HG03135 (cell line): Measurements from ENCODE around the gene SMG1.

Experiments
- ATAC-seq: cut with Tn5 transposase; IDR thresholded peaks from one replicate; pipeline ENCODE4 v1.9.1; 2021; ENCODE audit warnings: mild to moderate bottlenecking, moderate library complexity; ENCODE audit not compliant: unreplicated experiment

SMG1 gene

DNA sequence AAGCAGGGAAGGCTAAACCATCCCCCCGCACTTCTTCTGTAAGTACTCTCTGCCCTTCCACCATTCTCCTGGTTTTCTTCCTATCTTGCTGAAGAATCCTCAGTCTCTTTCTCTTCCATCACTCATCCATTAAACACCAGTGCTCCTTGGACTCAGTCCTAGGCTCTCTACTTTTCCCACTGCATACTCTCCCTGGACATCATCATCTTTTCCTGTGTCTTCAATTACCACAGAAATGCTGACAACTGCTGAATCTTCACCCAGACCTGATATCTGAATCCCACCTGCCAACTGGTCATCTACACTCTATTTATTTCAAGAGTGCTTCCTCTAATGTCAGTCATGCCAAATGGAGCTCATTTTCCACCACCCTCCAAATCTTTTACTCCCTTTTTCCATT lies 71.0 kb downstream of the SMG1 start:
- no peak for ATAC-seq

DNA sequence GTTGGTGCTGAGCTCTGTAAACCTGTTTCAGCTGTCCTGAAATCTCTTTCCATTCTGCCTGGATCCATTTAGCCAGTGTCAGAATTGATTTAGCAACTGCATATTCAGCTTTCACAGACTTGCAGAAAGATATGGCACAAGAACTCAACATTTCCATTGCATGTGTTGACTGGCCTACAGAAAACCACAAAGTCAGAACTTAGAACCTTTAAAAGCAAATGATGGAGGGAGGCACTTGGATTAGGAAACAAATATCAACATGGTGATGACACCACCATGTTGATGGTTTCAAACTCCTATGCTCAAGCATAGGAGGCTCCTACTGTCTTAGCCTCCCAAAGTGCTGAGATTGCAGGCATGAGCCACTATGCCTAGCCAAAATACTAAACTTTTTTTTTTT lies 72.5 kb downstream of the SMG1 start:
- no peak for ATAC-seq

DNA sequence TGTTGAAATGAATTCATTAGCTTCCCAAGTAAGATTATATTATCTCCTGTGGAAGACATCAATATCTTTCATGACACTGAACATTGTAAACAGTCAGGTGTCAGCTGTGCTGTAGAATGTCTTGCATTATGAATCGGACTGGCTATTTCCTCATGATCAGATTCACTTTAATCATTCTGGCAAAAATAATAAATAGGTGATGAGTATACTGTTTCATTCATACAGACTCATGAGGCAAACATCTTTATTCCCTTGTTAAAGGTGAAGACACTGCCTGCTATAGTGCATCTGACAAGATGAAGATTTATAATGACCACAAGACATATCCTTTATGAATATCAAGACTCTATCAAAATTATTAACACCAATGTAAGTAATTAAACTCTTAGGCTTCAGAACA lies 73.6 kb downstream of the SMG1 start:
- no peak for ATAC-seq

DNA sequence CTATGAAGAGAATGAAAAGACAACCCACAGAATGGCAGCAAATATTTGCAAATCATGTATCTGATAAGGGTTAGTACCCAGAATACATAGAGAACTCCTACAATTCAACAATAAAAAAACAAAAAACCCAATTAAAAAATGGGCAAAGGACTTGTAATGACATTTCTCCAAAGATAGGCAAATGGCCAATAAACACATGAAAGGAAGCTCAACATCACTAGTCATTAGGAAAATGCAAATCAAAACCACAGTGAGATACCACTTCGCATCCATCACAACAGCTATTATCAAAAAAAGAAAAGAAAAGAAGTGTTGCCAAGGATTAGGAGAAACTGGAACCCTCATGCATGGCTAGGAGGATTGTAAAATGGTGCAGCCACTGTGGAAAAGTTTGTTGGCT lies 79.8 kb downstream of the SMG1 start:
- ATAC-seq = no peak

DNA sequence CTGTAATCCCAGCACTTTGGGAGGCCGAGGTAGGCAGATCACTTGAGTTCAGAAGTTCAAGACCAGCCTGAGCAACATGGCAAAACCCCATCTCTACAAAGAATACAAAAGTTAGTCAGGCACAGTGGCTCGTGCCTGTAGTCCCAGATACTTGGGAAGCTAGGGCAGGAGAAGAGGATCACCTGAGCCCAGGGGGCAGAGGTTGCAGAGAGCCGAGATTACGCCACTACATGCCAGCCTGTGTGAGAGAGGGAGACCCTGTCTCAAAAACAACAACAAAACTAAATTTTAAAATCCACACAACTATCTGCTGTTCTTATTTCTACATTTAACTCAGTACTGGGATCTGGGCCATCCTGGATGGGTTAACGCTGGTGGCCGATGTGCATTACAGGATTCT lies 83.6 kb downstream of the SMG1 start:
- no peak for ATAC-seq

DNA sequence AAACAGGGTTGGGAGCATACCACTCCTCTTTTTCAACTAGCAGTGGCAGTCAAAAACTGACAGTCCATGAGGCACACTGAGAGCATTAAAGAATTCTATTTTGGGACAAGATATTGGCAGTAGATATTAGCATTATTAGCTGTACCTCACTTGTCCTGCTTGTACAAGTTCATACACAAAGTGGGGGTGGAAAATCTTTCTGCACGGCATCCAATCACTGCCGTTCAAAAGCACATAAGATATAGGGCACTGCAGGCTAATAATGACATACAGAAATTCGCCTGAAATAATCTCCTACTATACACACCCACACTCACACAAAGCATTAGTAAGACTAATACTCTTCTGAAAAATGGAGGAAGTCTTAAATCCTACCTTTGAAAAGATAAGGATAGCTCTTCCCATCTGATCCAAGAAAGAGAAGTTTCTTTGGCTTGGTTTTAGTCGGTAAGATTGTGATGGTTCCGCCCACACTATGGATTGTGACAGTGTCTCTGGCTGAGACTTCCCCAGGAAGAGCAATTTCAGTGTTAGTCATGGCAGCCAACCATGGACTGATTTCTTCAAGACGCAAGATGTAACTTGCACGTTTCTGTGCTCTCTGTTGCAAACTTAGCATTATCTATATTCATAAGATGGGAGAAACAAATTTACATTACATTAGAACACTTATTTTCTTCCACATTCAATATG lies 84.2 kb downstream of the SMG1 start:
- no peak for ATAC-seq

DNA sequence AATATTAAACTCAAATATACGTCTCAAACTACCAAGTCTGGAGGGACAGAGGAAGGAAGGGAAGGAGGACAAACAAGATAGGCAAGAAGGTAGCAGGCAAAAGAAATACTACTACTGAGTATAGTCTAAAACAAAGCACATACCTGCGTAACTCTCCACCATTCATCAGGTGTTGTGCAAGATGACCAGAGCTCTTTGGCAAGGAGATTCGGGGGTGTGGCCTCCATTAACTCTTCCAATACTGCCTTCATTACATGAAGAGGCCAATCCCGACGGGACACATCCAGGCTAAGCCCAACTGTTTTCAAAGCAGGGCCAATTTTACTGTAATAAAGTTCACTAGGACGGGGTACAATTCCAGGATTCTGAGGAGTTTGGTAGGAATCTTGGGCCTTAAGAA lies 86.7 kb downstream of the SMG1 start:
- ATAC-seq = no peak

DNA sequence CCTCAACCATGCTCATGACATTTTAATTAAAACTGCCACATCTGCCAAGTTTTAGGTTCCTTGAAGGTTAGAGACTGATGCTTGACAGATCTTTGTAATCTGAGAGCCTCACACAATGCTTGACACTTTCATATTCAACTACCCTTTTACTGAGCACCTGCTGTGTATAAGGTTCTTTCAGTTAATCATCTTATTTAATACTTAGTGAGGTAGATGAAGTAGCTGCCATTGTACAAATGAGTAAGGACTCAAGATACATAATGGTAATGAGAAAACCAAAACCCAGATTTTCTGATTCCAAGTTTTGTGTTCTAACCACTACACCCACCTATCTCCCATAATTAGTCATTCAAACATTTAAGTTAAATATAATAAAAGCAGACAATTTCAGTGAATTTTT lies 89.5 kb downstream of the SMG1 start:
- ATAC-seq = no peak

DNA sequence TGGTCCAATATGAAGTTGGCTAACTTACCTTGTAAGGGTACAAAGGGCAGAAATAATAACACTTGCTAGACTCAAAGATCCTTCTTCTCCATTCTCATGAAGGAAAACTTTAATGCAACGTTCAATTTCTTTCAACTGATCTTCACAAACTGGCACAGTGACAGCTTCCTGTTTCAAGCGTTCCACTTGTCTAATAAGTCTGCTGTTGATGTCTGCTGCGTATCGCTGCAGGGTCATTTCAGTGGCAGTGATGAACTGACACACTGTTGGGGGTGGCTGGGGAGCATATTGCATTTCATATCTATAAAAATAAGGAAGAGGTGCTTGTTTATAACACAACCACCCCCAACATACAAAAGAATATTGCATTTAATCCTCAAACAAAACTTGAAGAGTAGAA lies 91.3 kb downstream of the SMG1 start:
- ATAC-seq = no peak

DNA sequence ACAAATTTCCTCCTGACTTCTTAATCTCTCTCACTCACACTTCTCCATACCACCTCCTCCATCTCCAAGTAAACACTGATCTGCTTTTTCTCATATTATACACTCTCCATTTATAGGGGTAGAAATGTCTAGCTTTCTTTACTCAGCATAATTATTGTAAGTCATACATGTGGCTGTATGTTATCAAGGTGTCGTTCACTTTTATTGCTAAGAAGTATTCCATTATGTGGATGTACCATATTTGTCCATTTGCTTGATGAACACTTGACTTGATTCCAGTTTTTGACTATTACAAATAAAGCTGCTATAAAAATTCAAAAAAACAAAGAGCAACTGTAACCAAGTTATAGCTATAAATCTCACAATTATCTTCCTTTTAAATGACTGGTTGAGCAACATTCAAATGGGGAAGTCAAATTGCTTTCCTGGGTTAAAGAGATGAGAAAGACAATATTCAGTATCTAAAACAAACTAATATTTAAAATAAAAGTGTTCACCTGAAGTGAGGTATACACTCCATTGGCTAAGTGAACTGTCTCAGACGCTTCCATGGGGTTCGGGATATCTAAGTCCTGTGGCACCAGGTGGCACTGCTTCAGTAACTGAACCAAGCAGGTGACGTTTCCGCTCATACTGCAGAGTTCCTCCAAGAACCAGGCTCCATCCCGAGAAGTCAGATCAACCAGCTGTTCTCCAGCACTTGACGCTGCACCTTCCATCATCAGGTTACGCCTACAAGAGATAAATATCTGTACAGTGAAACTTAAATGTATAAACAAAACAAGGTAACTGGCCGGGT lies 92.3 kb downstream of the SMG1 start:
- no peak for ATAC-seq

DNA sequence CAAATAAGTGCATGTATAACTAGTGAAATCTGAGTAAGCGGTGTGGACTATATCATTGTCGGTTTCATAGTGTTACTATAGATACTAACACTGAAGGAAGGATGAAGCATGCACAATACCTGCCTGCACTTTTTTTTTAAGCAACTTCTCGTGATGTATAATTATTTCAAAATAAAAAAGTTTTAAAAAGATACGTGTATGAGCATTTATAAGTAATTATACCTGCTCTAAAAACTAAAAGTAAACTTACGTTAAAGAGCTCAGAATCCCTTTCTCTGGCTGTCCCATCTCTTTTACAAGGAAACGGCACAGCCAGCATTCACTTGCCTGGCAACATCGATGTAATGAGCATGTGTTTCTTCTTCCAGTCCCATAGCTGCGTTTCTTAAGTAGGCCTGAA lies 93.6 kb downstream of the SMG1 start:
- ATAC-seq = no peak

DNA sequence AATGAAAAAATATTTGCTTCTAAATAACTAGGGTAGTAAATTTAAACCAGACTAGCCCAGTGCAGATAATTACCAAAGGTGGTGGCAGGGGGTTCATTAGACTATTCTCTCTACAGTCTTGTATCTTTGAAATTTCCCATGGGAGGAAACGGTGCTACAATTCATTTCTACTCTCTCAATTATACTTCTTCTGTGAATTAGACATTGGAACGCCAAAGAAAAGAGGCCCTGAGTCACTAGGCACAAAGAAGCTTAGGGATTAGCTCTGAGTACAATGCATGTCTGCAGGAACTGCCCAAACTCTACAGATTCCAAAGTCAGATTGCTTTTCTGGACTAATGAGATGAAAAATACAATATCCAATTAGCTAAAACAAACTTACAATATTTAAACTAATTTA lies 94.2 kb downstream of the SMG1 start:
- no peak for ATAC-seq

DNA sequence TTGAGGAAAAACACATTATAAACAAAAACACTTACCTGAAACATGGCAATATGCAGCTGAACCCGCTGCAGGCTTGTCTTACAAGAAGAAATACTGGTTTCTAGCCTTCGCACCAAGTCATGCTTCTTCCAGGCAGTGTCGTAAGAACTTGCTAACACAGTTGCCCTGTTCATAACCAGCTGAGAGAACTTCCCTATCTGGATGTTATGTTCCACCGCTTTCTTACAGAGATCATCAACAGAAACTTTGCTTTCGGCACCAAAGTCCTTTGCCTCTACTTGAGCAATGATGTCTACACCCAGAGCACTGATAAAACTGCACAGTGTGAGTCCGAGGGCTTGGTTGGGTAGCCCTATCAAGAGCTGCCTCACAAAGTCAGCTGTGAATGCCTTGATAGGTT lies 97.0 kb downstream of the SMG1 start:
- no peak for ATAC-seq

DNA sequence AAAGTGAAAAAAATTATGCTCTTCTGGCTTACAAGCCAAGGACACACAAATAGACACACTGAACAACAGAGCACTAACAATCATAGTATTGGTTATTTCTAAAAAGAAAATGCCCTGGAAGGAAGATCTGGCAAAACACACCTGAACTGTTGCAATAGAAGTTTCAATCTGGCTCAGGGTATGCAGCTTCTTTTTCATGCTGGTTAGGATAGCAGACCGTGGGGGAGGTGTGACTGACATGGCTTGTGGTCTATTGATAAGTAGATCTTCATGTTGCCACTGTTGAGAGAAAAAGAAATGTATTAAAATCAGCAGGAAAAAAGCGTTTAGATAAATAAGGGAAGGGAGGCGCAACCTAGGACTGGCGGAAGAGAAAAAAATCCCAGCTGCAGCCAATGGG lies 98.3 kb downstream of the SMG1 start:
- ATAC-seq = no peak

DNA sequence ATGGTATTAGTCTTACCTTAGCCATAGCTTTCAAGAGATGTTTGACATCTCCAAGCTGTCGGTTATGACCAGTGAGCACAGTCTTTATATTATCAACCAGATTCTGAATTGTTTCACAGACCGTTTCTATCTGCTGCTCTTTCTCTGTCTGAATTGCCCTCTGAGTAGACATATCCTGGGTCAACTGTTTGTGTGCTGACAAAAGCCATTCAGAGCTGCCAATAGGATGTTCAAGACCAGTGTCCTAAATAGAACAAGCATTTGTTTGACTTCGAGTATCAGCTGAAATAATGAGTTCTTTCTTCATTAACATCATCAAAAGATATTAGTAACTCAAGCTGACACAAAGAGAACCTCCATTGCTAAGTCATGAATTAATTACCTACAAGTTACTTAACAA lies 109.9 kb downstream of the SMG1 start:
- ATAC-seq = no peak

DNA sequence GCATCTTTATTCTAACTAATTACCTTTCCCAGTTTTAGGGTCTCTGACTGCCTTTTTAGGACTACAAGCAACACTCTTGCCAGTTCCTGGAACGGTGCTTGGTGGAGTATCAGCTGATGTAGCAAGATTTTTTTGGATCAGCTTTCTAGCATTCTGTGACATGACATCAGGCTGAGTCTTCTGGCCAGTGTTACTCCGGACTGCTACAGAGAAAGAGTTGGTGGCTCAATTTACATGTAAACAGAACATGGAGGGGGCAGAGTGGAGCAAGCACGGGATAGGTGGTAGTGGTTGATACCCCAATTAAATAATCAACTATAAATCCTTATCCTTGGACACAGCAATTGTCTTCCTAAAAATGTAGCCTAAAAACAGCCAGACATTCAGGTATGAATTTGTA lies 114.3 kb downstream of the SMG1 start:
- no peak for ATAC-seq

DNA sequence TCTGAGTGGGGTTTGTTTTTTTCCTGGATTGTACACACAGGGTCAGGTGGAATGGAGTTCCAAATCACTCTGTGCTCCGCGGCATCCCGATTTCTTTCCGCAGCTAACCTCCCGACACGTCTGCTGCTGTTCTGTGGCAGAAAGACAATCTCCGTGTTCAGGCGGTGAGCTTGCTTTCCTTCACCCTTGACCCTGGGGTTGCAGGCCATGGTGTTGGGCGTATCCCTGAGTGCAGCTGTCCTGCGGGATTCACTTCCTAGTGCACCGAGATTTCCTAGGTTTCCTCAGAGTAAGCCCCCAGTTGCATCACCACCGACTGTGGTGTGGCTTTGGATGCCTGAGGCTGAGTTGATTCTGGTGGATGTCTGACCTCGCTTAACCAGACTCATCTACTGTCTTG lies 117.0 kb downstream of the SMG1 start:
- no peak for ATAC-seq

DNA sequence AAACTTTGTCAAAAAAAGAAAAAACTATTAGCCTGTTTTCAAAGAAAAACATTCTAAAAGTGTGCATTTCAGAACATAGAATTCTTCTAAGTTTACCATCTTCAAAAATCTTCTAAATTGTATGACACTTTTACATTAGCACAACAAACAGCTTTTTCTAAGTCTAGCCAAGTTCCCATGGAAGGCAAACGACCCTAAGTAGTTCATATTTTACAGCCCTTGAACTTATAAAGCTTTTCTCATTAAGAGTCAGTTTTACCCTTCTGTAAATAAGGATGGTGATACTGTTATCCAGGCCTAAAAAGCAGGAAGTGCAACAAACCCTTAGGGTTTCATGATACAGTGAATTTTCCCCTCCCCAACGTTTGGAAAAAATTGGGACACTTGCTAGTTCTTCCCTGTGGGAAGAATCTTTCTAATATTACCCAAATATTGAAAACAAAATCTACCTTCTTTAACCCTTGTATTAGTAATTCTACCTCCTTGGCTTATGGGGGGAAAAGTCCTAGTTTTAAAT lies 120.9 kb downstream of the SMG1 start:
- no peak for ATAC-seq

DNA sequence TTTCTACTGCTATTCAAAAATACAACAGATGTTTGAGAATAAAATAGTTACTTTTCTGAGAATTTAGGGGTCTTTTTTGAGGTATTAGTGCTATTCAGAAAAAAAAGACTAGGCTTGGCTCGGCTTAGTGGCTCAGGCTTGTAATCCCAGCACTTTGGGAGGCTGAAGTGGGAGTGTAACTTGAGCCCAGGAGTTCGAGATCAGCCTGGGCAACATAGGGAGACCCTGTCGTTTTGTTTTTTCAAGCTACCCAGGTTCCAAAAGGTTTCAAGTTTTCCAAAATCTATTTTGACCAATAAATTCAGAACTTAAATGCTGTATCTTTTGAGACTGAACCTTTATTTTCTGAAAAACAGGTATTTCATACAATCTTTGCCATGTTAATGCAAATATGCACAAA lies 121.7 kb downstream of the SMG1 start:
- no peak for ATAC-seq

DNA sequence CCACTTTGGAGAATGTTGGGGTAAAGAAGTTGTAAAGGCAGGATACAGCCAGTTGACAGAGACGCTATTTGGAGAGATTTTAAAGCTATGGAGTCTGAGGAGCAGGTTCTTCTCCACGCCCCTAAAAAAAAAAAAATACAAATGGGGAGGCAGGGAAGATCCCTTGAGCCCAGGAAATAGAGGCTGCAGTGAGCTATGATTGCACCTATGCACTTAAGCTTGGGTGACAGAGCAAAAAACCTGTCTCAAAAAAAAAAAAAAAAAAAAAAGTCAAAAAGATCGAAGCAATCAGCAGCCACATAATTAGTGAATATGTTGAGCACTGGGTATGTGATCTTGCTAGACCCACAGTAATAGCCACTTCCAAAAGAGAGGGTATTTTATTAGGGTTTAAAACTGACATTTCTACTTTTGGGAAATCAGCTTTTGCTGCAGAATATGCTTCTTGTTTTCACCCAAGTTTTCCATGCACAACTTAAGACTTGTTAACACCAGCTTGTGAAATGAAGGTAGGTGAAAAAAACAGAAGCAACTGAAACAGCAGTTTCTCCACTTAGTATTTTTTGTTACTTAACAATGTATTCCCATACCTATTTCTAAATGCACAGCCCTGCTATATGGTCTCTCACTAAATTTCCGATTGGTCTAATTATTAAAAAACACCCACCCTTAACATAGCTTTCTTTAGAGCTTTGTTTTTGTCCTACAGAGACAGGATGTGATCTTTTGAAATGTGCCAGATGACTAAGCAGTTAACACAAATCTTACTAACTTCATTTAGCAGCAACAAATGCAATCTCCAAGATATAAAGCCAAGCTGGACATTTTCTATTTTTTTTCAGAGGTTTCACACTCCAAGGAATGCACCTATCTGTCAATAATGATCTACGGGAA lies 122.4 kb downstream of the SMG1 start:
- no peak for ATAC-seq

DNA sequence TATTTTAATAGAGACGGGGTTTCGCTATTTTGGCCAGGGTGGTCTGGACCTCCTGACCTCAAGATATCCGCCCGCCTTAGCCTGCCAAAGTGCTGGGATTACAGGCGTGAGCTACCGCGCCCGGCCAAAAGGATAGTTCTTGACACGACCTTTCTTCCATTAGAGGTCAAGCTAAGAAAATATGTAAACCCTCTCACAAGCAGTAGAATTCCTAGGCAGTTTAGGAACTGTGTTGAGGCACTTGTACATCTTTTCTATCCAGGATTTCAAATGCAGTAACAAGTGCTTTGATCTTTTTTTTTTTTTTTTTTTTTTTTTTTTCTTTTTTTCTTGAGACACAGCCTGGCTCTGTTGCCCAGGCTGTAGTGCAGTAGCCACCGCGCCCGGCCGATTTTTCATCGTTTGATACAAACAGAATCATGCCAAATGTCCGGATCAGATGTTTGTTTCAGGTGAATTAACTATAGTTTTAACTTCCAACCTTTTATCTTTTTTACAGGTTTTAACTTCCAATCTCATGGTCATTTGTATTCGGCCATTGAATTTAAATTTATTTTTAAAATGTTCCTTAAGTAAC lies 123.4 kb downstream of the SMG1 start:
- ATAC-seq = no peak
